ES-I3 (cell line): ENCODE results near the gene RBM44.
"Not testable (repeated sequence)": the region's sequence is repeated elsewhere in the genome, so short reads cannot be mapped to it uniquely, and the experiment has no call there.

Experiments used
- H3K36me3 ChIP-seq: 2 replicates; pipeline ENCODE4 v1.6.1; 2013; ENCODE audit warnings: mild to moderate bottlenecking, low read length, control low read depth, moderate library complexity; ENCODE audit not compliant: insufficient read depth
- H3K4me1 ChIP-seq: 2 replicates; pipeline ENCODE4 v1.6.1; 2013; ENCODE audit warnings: mild to moderate bottlenecking, control low read depth, low read length; ENCODE audit not compliant: insufficient read depth
- H3K9ac ChIP-seq: 2 replicates; pipeline ENCODE4 v1.6.1; 2013; ENCODE audit warnings: low read depth, mild to moderate bottlenecking, low read length, moderate library complexity
- H3K9me3 ChIP-seq: 2 replicates; pipeline ENCODE4 v1.6.1; 2013; ENCODE audit warnings: mild to moderate bottlenecking, low read length, moderate library complexity; ENCODE audit not compliant: control insufficient read depth, insufficient read depth

Gene RBM44

GRCh38 chr2:237866101-237866621 lies 67.6 kb downstream of the RBM44 start:
- Histone ChIP-seq H3K36me3 (no peaks in the 10 kb centered on the region), H3K9ac (no peak overlapping the region), H3K9me3 (no peaks in the 10 kb centered on the region), H3K4me1 (peaks cover 26% of the 10 kb centered on the region; the same call in 1 of the 2 replicates)

GRCh38 chr2:237867465-237867864 lies 68.9 kb downstream of the RBM44 start:
- Histone ChIP-seq H3K4me1 (peaks cover 26% of the 10 kb centered on the region; the same call in 1 of the 2 replicates), H3K9ac (no peak overlapping the region), H3K36me3 (no peaks in the 10 kb centered on the region), H3K9me3 (no peaks in the 10 kb centered on the region)

GRCh38 chr2:237868074-237868473 lies 69.5 kb downstream of the RBM44 start:
- not testable (repeated sequence) for H3K9ac ChIP-seq, H3K9me3 ChIP-seq, H3K36me3 ChIP-seq
- H3K4me1 ChIP-seq: peaks cover 26% of the 10 kb centered on the region; the same call in 1 of the 2 replicates

- Histone ChIP-seq H3K36me3 (no peaks in the 10 kb centered on the region), H3K9me3 (no peaks in the 10 kb centered on the region), H3K4me1 (peaks cover 25% of the 10 kb centered on the region; the same call in 1 of the 2 replicates), H3K9ac (no peak overlapping the region)
Measured at GRCh38 chr2:237868631-237869342, 70.2 kb downstream of the RBM44 start.

- H3K9me3 ChIP-seq: no peaks in the 10 kb centered on the region
- no peaks in the 10 kb centered on the region for H3K36me3 ChIP-seq
- peaks cover 17% of the 10 kb centered on the region; the same call in 1 of the 2 replicates for H3K4me1 ChIP-seq
- H3K9ac ChIP-seq: no peak overlapping the region
Measured at GRCh38 chr2:237869343-237870102, 70.9 kb downstream of the RBM44 start.

GRCh38 chr2:237870126-237870525 lies 71.5 kb downstream of the RBM44 start:
- H3K4me1 ChIP-seq: peaks cover 13% of the 10 kb centered on the region; the same call in 1 of the 2 replicates
- H3K9ac ChIP-seq: no peak overlapping the region
- no peaks in the 10 kb centered on the region for H3K9me3 ChIP-seq
- H3K36me3 ChIP-seq: no peaks in the 10 kb centered on the region

GRCh38 chr2:237870754-237871651 lies 72.4 kb downstream of the RBM44 start:
- H3K9ac ChIP-seq: no peak overlapping the region
- H3K4me1 ChIP-seq: peaks cover 5% of the 10 kb centered on the region; the same call in 1 of the 2 replicates
- no peaks in the 10 kb centered on the region for H3K9me3 ChIP-seq
- H3K36me3 ChIP-seq: no peaks in the 10 kb centered on the region

DNA sequence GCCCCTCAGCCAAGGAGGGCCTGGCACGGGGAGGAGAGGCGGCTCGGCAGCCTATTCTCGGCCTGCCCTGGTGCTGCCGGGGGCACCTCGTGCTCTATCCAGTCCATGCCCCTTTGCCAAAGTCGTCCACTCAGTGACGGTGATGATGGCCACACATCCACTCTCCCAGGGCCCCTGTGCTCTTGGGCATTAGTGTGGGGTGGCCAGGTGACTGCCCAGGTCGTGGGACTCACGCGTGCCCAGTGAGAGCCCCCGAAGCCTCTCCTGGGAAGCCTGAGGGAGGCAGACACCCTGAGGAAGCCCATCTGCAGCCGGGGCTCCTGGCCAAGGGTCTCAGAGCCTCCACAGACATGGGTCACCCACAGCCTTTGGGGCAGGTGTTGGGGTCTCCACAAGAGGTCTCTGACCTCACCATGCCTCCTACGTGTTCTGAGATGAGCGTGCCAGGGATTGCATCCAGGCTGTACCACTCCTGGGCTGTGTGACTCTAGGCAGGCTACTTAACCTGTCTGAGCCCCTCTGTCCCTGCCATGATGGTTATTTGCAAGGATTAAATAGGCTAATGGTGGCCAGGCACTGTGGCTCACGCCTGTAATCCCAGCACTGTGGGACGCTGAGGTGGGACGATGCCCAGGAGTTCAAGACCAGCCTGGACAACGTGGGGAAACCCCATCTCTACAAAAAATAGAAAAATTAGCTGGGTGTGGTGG lies 73.8 kb downstream of the RBM44 start:
- Histone ChIP-seq H3K4me1 (peaks cover 5% of the 10 kb centered on the region; the same call in 1 of the 2 replicates), H3K9me3 (no peaks in the 10 kb centered on the region), H3K36me3 (no peaks in the 10 kb centered on the region), H3K9ac (no peak overlapping the region)

DNA sequence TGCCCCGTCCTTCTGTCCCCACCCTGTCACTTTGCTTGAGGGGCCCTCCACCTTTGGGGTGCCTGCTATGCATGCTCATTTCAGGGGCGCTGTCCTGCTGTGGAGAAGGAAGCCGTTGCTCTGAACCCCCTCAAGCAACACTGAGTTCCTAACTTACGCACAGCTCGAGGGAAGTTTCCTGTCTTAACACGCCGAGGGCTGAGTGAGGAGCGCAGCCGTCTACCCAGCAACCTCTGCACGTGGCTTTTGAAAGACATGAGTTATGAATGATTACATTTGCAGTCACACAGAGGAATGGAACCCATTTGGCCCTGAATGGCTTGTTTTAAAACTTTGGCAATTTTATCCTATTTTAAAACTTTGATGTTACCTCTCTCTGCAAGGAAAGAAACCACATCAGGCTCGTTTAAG lies 74.8 kb downstream of the RBM44 start:
- H3K9ac ChIP-seq: no peak overlapping the region
- H3K4me1 ChIP-seq: peaks cover 5% of the 10 kb centered on the region; the same call in 1 of the 2 replicates
- no peaks in the 10 kb centered on the region for H3K36me3 ChIP-seq
- H3K9me3 ChIP-seq: no peaks in the 10 kb centered on the region

- H3K4me1 ChIP-seq: peaks cover 5% of the 10 kb centered on the region; the same call in 1 of the 2 replicates
- H3K9ac ChIP-seq: no peak overlapping the region
- no peaks in the 10 kb centered on the region for H3K36me3 ChIP-seq
- no peaks in the 10 kb centered on the region for H3K9me3 ChIP-seq
Measured at GRCh38 chr2:237873897-237874551, 75.4 kb downstream of the RBM44 start.

- Histone ChIP-seq H3K9ac (no peak overlapping the region), H3K9me3 (no peaks in the 10 kb centered on the region), H3K4me1 (peaks cover 5% of the 10 kb centered on the region; the same call in 1 of the 2 replicates), H3K36me3 (no peaks in the 10 kb centered on the region)
Measured at GRCh38 chr2:237874585-237875161, 76.1 kb downstream of the RBM44 start.

- Histone ChIP-seq H3K9me3 (no peaks in the 10 kb centered on the region), H3K9ac (no peak overlapping the region), H3K36me3 (no peaks in the 10 kb centered on the region), H3K4me1 (peaks cover 5% of the 10 kb centered on the region; the same call in 1 of the 2 replicates)
Measured at GRCh38 chr2:237875256-237876060, 76.9 kb downstream of the RBM44 start.
